ENCODE measurements around the gene ATP4A. TPM values are rescaled to one million over a fixed set of nuclear protein-coding genes. Genes with fewer than 3 reads are reported as not detected.

Gene ATP4A
- total and polyA plus RNA-seq, 9 of the 15 experiments (the other 6 are each of a cell fraction or from before 2014, with no cell fraction given): 0.15 TPM; not detected in 8

GRCh38 chr19:35540356-35540927 is 23.0 kb downstream of the ATP4A start:
- peaks cover 7% of the 10 kb centered on the region for H3K9me1 ChIP-seq (ENCODE audit: control insufficient read depth, insufficient read depth, low read length)
- H3K36me3 ChIP-seq (ENCODE audit: control insufficient read depth, insufficient read depth, low read length): peaks cover 27% of the 10 kb centered on the region; the same call in 2 of the 3 replicates
- POLR2A ChIA-PET: interaction anchor here (0.6 kb wide), 1 partner anchor 211 kb away, joined by 3 read pairs; no protein-coding TSS in a partner anchor
- CTCF ChIA-PET (ENCODE audit: low intra/inter-chr PET ratio): no interaction called here
- peaks cover 6 to 14% of the 10 kb centered on the region in 2 experiments; a peak in 4 of 5 replicates for H3K4me1 ChIP-seq (replicated peaks in 1 of 2; ENCODE audit: control insufficient read depth in 2 of 2, insufficient read depth in 2 of 2, low read length in 2 of 2)
- FAIRE-seq: no peak
- peaks cover 21% of the 10 kb centered on the region for H3K79me2 ChIP-seq (ENCODE audit: control insufficient read depth, insufficient read depth, low read length)
- intact Hi-C loops (cut with micrococcal nuclease): no loop called here
- no peak overlapping the region for H3K27ac ChIP-seq (ENCODE audit: extremely low read depth, low read depth, low read length)
- H3K9me3 ChIP-seq (replicated peaks; ENCODE audit: control insufficient read depth, insufficient read depth, low read depth, low read length): no peaks in the 10 kb centered on the region
- H3K9ac ChIP-seq (ENCODE audit: insufficient read depth in 1 of 2, low read depth in 2 of 2, low read length in 2 of 2): no peak overlapping the region
- in situ Hi-C loops (cut with MboI): no loop called here
- ATAC-seq: no peak
- no TSS peak for BruUV-seq (replicated peaks)
- H3K27me3 ChIP-seq (ENCODE audit: control insufficient read depth in 2 of 2, insufficient read depth in 2 of 2, low read length in 2 of 2): peaks cover 0 to 4% of the 10 kb centered on the region in 2 experiments; a peak in 2 of 5 replicates
- no peak overlapping the region for H3K4me2 ChIP-seq (ENCODE audit: insufficient read depth, low read length)
- H2AFZ ChIP-seq (ENCODE audit: low read depth, low read length): no peak overlapping the region
- no peak overlapping the region for H3K4me3 ChIP-seq
- DNase-seq (ENCODE audit: extremely low read depth in 1 of 4, low spot score in 3 of 4): no peak
- H4K20me1 ChIP-seq (replicated peaks; ENCODE audit: control insufficient read depth, insufficient read depth, low read length): no peaks in the 10 kb centered on the region
- 69% methylated on average over 6 of the region's 7 CpGs for WGBS (ENCODE audit: insufficient coverage, low coverage, missing lambda C conversion rate)
- TF ChIP-seq THRB (CRISPR knock-in tag; conservative IDR thresholded peaks at IDR 0.05): no peak
- TF ChIP-seq EHMT2 (IDR thresholded peaks at IDR 0.05): no peak
- no peak for TF ChIP-seq SFPQ (IDR thresholded peaks at IDR 0.05; ENCODE audit: low read depth, low read length)
- no peak for TF ChIP-seq PHB (CRISPR knock-in tag; IDR thresholded peaks at IDR 0.05)
- TF ChIP-seq TAL1 (IDR thresholded peaks at IDR 0.05): no peak
- TF ChIP-seq EGR1 (conservative IDR thresholded peaks at IDR 0.05): no peak
- TF ChIP-seq SREBF1 (IDR thresholded peaks at IDR 0.05; ENCODE audit: borderline replicate concordance, low read depth, low read length): no peak
- TF ChIP-seq TOE1 (IDR thresholded peaks at IDR 0.05; ENCODE audit: borderline replicate concordance): no peak
- TF ChIP-seq TOE1 (CRISPR knock-in tag; IDR thresholded peaks at IDR 0.05; ENCODE audit: borderline replicate concordance, low read depth): no peak
- no peak for TF ChIP-seq KDM2B (CRISPR knock-in tag; IDR thresholded peaks at IDR 0.05)
- no peak for TF ChIP-seq MED1 (CRISPR knock-in tag; IDR thresholded peaks at IDR 0.05; ENCODE audit: borderline replicate concordance)
- no peak for TF ChIP-seq SIRT6 (IDR thresholded peaks at IDR 0.05; ENCODE audit: low read depth, low read length)
- no peak for TF ChIP-seq ARID4B (CRISPR knock-in tag; IDR thresholded peaks at IDR 0.05)
- no peak for TF ChIP-seq IRF9 (tag; IDR thresholded peaks at IDR 0.05)

All from K562 (cell line).